HUES6 (cell line): Measurements from ENCODE around the gene CTSD.

Source experiments
- H3K27ac ChIP-seq: 2 replicates; pipeline ENCODE4 v1.7.0; 2013; ENCODE audit warnings: low read depth, mild to moderate bottlenecking, low read length, inconsistent platforms
- H3K27me3 ChIP-seq: 2 replicates; pipeline ENCODE4 v1.6.1; 2013; ENCODE audit warnings: low read length; ENCODE audit not compliant: control insufficient read depth, insufficient read depth
- H3K36me3 ChIP-seq: 2 replicates; pipeline ENCODE4 v1.6.1; 2013; ENCODE audit warnings: low read length; ENCODE audit not compliant: control insufficient read depth, insufficient read depth
- H3K4me1 ChIP-seq: 2 replicates; pipeline ENCODE4 v1.6.1; 2013; ENCODE audit warnings: low read length; ENCODE audit not compliant: control insufficient read depth, insufficient read depth
- H3K4me3 ChIP-seq: 2 replicates; pipeline ENCODE4 v1.5.1; 2013; ENCODE audit warnings: low read depth, low read length
- H3K9ac ChIP-seq: one replicate; pipeline ENCODE4 v1.6.1; 2013; ENCODE audit warnings: mild to moderate bottlenecking, low read length
- H3K9me3 ChIP-seq: 2 replicates; pipeline ENCODE4 v1.6.1; 2013; ENCODE audit warnings: low read depth, low read length; ENCODE audit not compliant: control insufficient read depth, insufficient read depth

The CTSD gene

DNA sequence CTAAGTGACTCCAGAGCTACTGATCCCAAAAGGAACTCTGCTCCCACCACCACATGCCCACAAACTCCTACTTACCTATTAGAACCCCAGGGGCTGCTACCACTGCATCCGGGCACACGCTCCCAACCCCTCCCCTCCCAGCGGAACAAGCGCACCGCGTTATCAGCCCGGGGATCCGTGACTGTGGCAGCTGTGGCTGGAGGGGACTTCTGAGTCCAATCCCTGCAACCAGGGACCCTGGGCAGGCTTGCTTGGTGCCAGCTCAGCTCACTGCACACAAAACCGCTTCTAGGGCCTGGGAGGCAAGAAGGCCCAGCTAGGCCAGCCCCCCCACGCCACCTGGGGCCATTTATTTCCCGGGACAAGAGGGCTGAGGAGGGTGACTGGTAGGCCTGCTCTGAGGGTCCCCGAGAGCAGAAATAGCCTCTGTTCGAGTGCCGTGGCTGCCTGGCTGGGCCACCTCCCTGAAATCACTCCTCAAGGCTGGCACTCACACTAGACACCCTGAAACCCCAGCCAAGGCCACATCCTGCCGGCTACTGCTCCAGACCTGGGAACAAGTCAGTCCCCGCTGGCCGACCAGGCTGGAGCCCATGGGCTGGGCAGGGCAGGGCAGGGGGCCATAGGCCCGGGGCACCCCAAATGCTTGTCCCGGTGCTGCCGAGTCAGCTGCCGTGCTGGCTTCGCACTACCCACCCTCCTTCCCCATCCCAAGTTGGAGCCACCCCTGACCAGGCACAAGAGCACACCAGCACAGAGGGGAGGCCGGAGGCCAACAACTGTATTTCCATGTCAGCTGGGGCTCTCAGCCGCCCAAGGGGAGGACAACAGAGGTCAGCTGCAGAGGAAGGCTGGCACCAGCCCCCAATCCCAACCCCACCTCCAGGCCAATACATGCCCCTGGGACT, 11.5 kb downstream of the CTSD start:
- H3K36me3 ChIP-seq, result peaks cover 40% of the 10 kb centered on the region
- no peak overlapping the region for H3K27ac ChIP-seq

DNA sequence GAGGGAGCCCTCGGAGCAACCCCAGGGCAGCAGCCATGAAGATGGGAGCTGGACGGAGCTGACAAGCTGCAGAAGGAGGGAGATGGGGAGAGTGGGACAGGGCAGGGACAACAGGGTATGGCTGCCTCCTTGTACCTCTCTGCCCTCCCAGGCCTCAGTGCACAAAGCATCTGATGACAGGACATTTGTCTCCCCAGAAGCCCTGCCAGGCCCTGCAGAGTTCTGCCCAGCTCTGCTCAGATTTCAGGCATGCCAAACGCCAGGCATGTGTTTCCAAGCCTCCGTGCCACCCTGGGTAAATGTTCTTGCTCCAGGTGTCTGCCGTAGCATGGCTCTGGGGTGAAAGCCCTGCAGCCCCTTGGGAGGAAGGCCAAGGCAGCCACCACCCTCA, 12.2 kb downstream of the CTSD start:
- H3K36me3 ChIP-seq, result peaks cover 32% of the 10 kb centered on the region
- H3K27ac ChIP-seq, result no peak overlapping the region
- H3K9ac ChIP-seq, result no peak overlapping the region
- peaks cover 42% of the 10 kb centered on the region for H3K27me3 ChIP-seq
- H3K4me1 ChIP-seq, result peaks cover 11% of the 10 kb centered on the region; the same call in 1 of the 2 replicates
- no peak overlapping the region for H3K4me3 ChIP-seq
- H3K9me3 ChIP-seq, result no peaks in the 10 kb centered on the region

More for the DNA sequence above, 11.5 kb downstream of the CTSD start:
- Histone ChIP-seq H3K9ac (no peak overlapping the region), H3K4me3 (no peak overlapping the region), H3K27me3 (peaks cover 35% of the 10 kb centered on the region), H3K4me1 (peaks cover 11% of the 10 kb centered on the region; the same call in 1 of the 2 replicates), H3K9me3 (no peaks in the 10 kb centered on the region)

DNA sequence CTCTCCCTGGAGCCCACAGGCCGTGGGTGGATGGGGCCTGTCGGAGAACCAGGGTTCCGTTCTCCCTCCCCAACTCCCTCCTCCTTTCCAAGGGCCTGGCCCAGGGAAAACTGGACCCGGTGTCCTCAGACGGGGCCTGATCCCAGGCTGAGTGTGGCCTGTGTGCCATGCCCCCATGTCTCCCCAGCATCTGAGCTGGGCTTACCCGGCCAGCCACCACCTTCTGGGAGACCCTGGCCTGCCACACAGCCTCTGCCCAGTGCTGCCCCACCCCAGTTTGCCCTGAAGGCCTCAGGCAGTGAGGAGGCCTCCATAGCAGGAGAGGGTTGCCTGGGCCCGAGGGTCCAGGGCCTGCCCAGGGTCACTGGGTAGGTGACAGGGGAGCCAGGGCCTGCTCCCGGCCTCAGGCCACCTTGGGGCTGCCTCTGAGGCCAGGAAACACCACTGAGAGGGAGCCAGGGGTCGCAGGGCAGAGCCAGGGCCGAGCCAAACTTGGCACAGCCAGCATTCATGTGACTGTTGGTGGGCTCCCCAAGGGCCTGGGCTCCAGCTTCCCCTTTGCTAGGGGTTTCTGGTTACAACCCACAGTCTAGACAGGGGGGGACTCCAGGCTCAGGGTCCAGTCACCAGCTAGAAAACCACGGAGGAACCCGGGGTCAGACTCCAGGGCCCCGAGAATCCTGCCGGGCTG, 12.7 kb downstream of the CTSD start:
- Histone ChIP-seq H3K4me1 (peaks cover 11% of the 10 kb centered on the region; the same call in 1 of the 2 replicates), H3K27me3 (peaks cover 48% of the 10 kb centered on the region), H3K27ac (no peak overlapping the region), H3K36me3 (peaks cover 28% of the 10 kb centered on the region), H3K4me3 (no peak overlapping the region), H3K9me3 (peaks cover 3% of the 10 kb centered on the region; the same call in 1 of the 2 replicates), H3K9ac (no peak overlapping the region)

DNA sequence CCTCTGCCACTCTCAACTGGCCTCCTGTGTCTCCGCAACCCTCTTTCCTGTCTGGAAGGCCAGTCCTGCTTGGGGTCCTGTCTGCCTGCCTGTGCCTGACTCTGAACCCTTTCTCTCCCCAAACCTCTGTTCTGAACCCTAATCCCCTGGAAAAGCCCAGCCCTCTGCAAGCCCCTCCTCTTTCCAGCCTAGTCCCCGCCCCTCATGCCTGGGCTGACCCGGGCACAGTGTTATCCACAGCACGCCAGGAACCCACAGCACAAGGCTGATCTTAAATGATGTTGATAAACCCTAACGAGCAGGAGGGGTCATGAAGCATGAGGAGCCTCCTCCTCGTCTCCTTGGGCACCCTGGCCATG, 13.3 kb downstream of the CTSD start, which contains the start of gene IFITM10:
IFITM10 (minus strand) TSS at position 115 of the 359 bp plus-strand sequence. CDS start 153 bp downstream, outside the sequence.
- Histone ChIP-seq H3K9ac (no peak within 1 kb of the TSS), H3K36me3 (peaks cover 24% of the 10 kb centered on the region), H3K9me3 (peaks cover 6% of the 10 kb centered on the region; the same call in 1 of the 2 replicates), H3K4me3 (peak within 1 kb of the TSS; percentile 57), H3K27me3 (peaks cover 52% of the 10 kb centered on the region), H3K4me1 (peaks cover 11% of the 10 kb centered on the region; the same call in 1 of the 2 replicates), H3K27ac (no peak within 1 kb of the TSS)

DNA sequence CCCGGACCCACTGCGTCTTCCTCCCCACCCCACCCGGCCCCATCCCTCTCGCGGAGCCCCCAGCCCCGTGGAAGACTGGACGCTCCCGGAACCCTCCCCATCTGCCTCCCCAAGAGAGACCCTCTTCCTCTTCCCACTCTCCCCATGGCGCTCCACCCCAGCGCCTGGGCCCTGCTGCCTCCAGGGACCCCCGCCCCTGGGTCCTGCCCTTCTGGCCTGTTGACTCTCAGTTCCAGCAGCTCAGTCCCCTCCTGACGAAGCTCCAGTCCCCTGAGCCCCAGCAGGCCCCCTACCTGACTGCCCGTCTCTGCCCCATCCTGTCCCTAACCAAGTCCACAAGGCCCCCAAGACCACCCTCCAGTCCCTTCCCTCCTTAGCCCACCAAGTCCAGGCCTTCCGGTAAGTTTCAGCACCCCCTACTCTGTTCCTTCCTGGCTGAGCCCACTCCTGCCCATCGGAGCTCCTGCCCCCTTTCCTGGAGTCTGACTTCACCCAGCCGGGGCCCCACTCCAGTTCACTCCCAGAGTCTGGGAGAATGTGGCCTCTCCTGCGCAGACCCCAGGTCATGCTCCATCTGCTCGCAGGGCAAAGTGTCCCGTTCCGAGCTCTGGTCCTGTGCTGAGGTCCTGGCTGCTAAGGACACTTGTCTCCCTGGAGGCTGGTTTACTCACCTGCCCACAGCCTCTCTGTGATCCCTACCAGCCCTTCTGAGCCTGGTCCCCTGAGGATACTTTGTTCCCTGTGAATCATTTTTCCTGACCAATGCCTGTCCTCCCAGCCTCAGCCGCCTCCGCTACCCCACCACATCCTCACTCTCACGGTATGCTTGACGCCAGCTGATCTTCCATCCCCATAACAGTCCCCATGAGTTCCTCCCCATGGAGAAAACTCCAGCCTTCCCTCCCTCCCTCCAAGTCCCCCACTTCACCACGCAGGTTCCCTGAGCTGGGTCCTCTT, 14.1 kb downstream of the CTSD start:
- no peak overlapping the region for H3K27ac ChIP-seq
- H3K4me1 ChIP-seq, result peaks cover 11% of the 10 kb centered on the region; the same call in 1 of the 2 replicates

DNA sequence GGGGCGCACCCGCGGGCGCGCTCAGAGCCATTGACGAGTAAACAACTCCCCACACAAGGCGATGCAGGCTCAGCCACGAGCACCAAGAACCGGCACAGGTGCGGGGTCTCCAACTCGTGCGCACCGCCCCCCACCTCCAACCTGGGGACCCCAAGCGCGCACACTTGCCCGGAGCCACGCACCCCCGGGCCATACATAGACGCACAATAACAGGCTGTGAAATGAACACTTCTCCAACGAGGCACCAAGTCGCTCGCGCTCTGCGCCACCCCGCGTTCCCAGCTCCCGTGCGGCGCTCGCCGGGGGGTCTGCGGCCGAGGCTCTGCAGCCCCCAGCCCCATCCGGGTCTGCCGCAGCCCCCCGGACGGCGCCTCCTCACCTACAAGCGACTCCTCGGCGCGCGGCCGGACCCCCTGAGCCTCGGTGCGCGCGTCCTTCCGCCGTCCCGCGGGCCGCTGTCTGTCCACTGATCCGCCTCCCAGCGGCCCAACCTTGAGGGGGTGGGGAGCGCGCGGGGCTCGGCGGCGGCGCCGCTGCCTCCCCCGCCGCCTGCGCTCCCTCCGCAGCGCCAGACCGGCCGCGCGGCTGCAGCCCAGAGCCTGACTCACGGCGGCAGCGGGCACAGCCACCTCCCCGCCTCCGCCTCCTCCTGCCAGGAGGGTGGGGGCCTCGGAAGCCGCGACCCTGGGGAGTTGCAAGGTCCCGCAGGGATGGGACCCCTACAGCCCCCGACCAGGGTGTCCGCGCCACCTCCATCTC, 14.9 kb downstream of the CTSD start:
- H3K4me3 ChIP-seq, result peak overlapping the region; percentile 57
- H3K9me3 ChIP-seq, result peaks cover 6% of the 10 kb centered on the region; the same call in 1 of the 2 replicates
- H3K27ac ChIP-seq, result no peak overlapping the region
- peaks cover 12% of the 10 kb centered on the region for H3K36me3 ChIP-seq
- peaks cover 64% of the 10 kb centered on the region for H3K27me3 ChIP-seq
- H3K4me1 ChIP-seq, result peaks cover 11% of the 10 kb centered on the region; the same call in 1 of the 2 replicates
- no peak overlapping the region for H3K9ac ChIP-seq

More for the DNA sequence above, 14.1 kb downstream of the CTSD start:
- Histone ChIP-seq H3K36me3 (peaks cover 19% of the 10 kb centered on the region), H3K9ac (no peak overlapping the region), H3K4me3 (peak overlapping the region; percentile 57), H3K9me3 (peaks cover 6% of the 10 kb centered on the region; the same call in 1 of the 2 replicates), H3K27me3 (peaks cover 55% of the 10 kb centered on the region)

DNA sequence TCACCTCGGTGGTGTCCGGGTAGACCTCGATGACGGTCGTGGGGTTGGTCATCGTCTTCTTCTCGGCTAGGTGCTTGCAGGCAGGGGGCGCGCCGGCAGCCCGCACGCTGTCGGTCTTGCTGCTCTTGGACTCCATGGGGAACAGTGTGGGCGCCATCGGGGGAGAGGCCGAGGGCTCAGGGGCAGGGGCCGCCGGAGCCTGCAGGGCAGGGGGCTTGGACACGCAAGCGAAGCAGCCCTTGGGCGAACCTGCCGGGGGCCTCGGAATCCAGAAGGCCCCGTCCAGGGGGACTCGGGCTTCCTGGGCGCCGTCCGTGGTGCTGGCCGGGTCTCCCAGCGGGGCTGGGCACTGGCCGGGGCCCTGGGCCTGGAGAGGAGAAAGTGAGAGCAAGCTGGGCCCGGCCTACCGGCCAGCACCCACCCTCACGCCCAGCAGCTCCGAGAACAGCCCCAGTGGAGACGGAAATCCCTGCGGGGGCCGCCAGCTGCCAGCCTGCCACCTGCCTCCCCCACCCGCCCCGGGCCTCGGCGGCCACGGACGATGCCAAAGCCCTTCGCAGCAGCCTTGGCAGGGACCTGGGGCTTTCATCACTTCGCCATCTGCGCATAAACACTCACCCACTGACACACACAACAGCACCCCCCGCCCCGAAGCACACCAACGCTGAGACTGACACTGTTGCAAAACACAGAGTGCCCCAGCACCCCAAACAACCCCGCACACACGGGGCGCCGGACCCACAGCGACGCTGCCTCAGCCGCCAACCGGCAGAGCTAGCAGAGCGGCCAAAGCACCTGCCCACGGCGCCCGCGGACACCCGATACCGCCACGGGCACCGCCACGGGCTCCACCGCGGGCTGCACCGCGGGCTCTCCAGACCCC, 15.7 kb downstream of the CTSD start:
- peaks cover 72% of the 10 kb centered on the region for H3K27me3 ChIP-seq
- peaks cover 11% of the 10 kb centered on the region; the same call in 1 of the 2 replicates for H3K4me1 ChIP-seq
- no peak overlapping the region for H3K9ac ChIP-seq
- no peak overlapping the region for H3K27ac ChIP-seq
- H3K36me3 ChIP-seq, result peaks cover 5% of the 10 kb centered on the region; the same call in 1 of the 2 replicates
- peaks cover 6% of the 10 kb centered on the region; the same call in 1 of the 2 replicates for H3K9me3 ChIP-seq
- peak overlapping the region; percentile 57 for H3K4me3 ChIP-seq

DNA sequence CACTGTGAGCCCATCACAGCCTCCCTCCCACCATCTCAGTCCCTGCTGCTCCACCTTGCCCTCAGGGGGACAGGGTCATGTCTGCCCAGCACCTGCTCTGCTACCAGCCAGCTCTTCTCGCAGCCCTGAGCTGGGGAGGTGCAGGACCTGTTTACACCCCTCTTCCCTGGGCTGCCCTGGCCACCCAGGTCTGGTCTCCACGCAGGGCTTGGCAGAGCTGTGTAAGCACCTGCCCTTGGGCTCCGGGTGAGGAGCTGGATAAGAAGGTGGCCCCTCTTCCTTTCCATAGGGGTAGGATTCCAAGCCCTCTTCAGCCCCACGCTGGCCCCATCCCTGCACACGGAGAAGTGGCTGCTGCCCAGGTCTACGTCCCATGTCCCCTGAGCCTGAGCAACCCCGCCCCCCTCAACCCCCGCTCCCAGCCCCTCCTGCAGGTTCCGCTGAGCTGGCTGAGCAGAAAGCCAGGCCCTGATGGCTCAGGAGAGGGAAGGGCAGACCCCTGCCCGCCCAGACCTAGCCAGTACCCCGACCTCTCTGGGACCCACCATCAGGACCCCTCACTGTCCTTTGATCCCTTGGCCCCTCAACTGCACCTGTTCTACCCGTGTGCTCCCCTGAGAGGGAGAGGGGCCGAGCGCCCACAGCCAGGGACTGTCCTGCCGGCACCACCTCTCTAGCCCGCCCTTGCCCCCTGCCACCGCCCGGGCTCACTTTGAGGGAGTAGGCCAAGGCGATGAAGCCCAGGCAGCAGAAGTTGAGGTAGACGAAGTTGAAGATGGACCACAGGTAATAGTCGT, 16.6 kb downstream of the CTSD start:
- H3K27me3 ChIP-seq, result peaks cover 80% of the 10 kb centered on the region
- H3K36me3 ChIP-seq, result no peaks in the 10 kb centered on the region
- peaks cover 11% of the 10 kb centered on the region; the same call in 1 of the 2 replicates for H3K4me1 ChIP-seq
- H3K9ac ChIP-seq, result no peak overlapping the region
- H3K9me3 ChIP-seq, result peaks cover 6% of the 10 kb centered on the region; the same call in 1 of the 2 replicates
- no peak overlapping the region for H3K4me3 ChIP-seq
- no peak overlapping the region for H3K27ac ChIP-seq
